ENCODE data around the gene MIPEP. TPM values are rescaled to one million over a fixed set of nuclear protein-coding genes. Genes with fewer than 3 reads are reported as not detected.
A peak's percentile ranks its signal among the peaks of the same experiment; 100 is the strongest.

Gene MIPEP
- total RNA-seq, 4 donors from 2014 or later, result 12.1 to 25.7 (median 19.5) TPM

DNA sequence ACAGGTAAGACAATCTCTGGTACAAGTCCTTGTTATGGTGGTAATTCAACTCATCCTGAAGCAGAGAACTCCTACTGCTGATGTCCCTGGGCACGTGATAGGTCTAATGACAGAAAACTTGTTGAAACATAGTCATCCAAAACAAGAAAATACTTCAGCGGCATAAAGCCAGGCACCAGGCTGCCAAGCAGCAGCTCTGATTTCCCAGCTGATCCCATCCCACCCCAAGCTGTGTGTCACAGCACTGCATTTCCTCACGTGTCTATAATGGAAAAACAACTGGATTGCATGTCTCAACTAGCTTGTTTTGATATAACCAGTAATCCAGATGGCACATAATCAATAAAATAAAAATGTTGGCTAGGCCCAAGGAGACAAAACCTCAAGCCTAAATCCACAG, 64.8 kb downstream of the MIPEP start:
- H3K4me1 ChIP-seq, result peaks cover 0 to 15% (median 0%) of the 10 kb centered on the region in 3 donors
- H3K27me3 ChIP-seq, result no peaks in the 10 kb centered on the region
- peaks cover 0 to 15% (median 0%) of the 10 kb centered on the region in 3 donors for H3K36me3 ChIP-seq
- no peak overlapping the region for H3K4me3 ChIP-seq
- DNase-seq, result no peak
- TF ChIP-seq, protein P1, sequence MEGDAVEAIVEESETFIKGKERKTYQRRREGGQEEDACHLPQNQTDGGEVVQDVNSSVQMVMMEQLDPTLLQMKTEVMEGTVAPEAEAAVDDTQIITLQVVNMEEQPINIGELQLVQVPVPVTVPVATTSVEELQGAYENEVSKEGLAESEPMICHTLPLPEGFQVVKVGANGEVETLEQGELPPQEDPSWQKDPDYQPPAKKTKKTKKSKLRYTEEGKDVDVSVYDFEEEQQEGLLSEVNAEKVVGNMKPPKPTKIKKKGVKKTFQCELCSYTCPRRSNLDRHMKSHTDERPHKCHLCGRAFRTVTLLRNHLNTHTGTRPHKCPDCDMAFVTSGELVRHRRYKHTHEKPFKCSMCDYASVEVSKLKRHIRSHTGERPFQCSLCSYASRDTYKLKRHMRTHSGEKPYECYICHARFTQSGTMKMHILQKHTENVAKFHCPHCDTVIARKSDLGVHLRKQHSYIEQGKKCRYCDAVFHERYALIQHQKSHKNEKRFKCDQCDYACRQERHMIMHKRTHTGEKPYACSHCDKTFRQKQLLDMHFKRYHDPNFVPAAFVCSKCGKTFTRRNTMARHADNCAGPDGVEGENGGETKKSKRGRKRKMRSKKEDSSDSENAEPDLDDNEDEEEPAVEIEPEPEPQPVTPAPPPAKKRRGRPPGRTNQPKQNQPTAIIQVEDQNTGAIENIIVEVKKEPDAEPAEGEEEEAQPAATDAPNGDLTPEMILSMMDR (IDR thresholded peaks at IDR 0.05), result no peak
- no peak for TF ChIP-seq POLR2A (IDR thresholded peaks at IDR 0.05)
- no peaks in the 10 kb centered on the region for H3K9me3 ChIP-seq
- intact Hi-C loops (cut with DNase I), result no loop called here
- WGBS, 2 donors, result 40 to 66% methylated on average over 3 of the region's 3 CpGs
- H3K27ac ChIP-seq, result peak overlapping the region in 2 of 4 donors; percentile 26 to 34

DNA sequence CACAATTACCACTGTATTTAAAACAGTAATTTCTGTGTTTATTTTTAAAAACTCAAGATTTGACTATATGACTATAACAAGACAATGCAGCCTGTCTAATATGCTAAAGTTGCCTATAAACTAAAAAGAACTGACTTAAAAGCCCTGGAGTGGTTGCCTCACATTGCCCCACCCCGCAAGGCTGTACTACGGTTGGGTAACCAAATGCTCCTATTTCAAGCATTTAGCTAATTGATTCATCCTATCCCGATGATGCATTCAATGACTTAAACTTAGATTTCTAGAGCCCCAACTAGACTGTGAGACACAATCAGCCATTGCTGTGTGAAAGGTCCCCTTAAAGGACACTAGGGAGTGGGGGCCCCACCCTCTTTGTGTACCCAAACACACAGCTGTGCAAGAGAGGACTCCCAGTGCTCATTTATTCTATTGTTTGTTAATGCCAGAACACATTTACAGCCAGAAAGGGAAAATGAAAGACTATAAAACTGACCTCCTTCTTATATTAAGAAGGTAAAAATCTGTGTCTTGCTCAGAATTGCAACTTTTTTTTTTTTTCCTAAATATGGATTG, 66.9 kb downstream of the MIPEP start:
- peaks cover 0 to 17% (median 0%) of the 10 kb centered on the region in 3 donors for H3K36me3 ChIP-seq
- no peak overlapping the region for H3K4me3 ChIP-seq
- intact Hi-C loops (cut with DNase I), result no loop called here
- peaks cover 0 to 15% (median 0%) of the 10 kb centered on the region in 3 donors for H3K4me1 ChIP-seq
- WGBS, 2 donors, result 68 to 88% methylated on average over 3 of the region's 3 CpGs
- TF ChIP-seq, protein P1 (IDR thresholded peaks at IDR 0.05), result no peak
- no peak for TF ChIP-seq POLR2A (IDR thresholded peaks at IDR 0.05)
- no peak for DNase-seq
- no peaks in the 10 kb centered on the region for H3K9me3 ChIP-seq
- no peaks in the 10 kb centered on the region for H3K27me3 ChIP-seq
- H3K27ac ChIP-seq, result no peak overlapping the region

DNA sequence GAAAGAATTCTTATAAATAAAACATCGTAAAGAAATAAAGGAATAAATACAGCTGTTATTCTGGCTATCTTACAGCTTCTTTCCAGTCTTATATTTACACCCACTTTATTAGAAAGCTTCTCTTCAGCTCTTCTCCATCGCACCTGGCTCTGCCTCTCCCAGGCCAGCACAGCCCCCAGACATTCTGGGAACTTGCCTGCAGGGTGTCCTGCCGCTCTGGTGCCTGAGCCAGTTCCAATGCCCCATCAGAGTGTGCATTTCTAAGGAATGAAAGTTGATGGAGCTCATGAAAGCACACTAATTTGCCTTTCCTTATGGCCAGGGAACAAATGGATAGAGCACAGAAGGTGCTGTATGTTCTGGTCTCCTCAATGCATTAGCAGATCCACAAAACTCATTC, 68.7 kb downstream of the MIPEP start:
- Histone ChIP-seq H3K27ac (no peak overlapping the region), H3K27me3 (no peaks in the 10 kb centered on the region), H3K9me3 (no peaks in the 10 kb centered on the region), H3K4me3 (no peak overlapping the region), H3K4me1 (peaks cover 0 to 12% (median 0%) of the 10 kb centered on the region in 3 donors), H3K36me3 (peaks cover 0 to 17% (median 0%) of the 10 kb centered on the region in 3 donors)
- 92 to 93% methylated on average over 3 of the region's 3 CpGs for WGBS, 2 donors
- TF ChIP-seq, protein P1 (IDR thresholded peaks at IDR 0.05), result no peak
- no peak for TF ChIP-seq POLR2A (IDR thresholded peaks at IDR 0.05)
- intact Hi-C loops (cut with DNase I), result no loop called here
- DNase-seq, result no peak

DNA sequence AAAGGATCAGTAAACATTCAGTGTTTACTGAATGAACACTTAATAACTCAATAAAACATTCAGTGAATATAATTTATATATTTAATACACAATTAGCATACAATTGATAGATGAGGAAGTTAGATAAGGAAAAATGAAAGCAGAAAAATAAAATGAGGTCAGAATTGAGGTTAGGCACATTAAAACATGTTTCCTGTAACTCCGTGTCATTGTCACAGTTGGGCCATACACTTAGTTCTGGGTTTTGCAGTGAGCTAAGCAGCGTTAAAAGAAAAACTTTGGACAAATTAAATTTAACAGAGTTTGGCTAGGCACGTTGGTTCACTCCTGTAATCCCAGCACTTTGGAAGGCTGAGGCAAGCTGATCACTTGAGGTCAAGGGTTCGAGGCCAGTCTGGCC, 71.4 kb downstream of the MIPEP start:
- H3K9me3 ChIP-seq, result no peaks in the 10 kb centered on the region
- intact Hi-C loops (cut with DNase I), result no loop called here
- TF ChIP-seq, protein P1 (IDR thresholded peaks at IDR 0.05), result no peak
- no peak for TF ChIP-seq POLR2A (IDR thresholded peaks at IDR 0.05)
- H3K27me3 ChIP-seq, result no peaks in the 10 kb centered on the region
- DNase-seq, result no peak
- peaks cover 0 to 10% (median 0%) of the 10 kb centered on the region in 3 donors for H3K36me3 ChIP-seq
- H3K4me1 ChIP-seq, result no peaks in the 10 kb centered on the region
- H3K4me3 ChIP-seq, result no peak overlapping the region
- WGBS, 2 donors, result 74 to 79% methylated on average over 4 of the region's 4 CpGs
- no peak overlapping the region for H3K27ac ChIP-seq

DNA sequence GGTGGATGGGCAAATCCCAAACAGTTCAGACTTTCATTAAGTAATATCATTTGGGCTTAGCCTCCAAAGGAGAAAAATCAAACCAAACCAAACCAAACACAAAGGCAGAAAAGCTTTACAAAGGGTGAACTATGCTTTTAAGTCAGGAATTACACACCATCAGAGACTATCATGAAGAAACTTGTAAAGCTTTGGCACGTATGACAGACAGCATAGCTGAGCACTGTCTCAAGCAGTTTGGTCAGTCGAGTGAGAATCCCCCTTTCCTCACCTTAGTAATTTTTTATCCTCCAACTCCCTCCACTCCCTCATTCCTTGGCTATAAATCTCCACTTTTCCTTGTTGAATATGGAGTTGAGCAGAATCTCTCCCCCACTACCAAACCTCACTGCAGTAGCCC, 72.1 kb downstream of the MIPEP start:
- H3K36me3 ChIP-seq, result peaks cover 0 to 10% (median 0%) of the 10 kb centered on the region in 3 donors
- H3K27ac ChIP-seq, result no peak overlapping the region
- no peaks in the 10 kb centered on the region for H3K4me1 ChIP-seq
- TF ChIP-seq, protein P1 (IDR thresholded peaks at IDR 0.05), result no peak
- TF ChIP-seq POLR2A (IDR thresholded peaks at IDR 0.05), result no peak
- intact Hi-C loops (cut with DNase I), result no loop called here
- H3K4me3 ChIP-seq, result no peak overlapping the region
- H3K9me3 ChIP-seq, result no peaks in the 10 kb centered on the region
- WGBS, 2 donors, result 28 to 64% methylated on average over 2 of the region's 2 CpGs
- H3K27me3 ChIP-seq, result no peaks in the 10 kb centered on the region
- DNase-seq, result no peak

Data from esophagus squamous epithelium (tissue), 5 donors.